Erythroblast (primary cell): Measurements from ENCODE around the gene SMAD9.
"Not testable (repeated sequence)": the region's sequence is repeated elsewhere in the genome, so short reads cannot be mapped to it uniquely, and the experiment has no call there.

Experiments
- DNase-seq, 2 experiments: peaks; one replicate each; lab custom pipeline; 2025; lab: John Stamatoyannopoulos, UW
- GATA1 ChIP-seq: IDR thresholded peaks from 2 replicates; pipeline ENCODE4 v1.6.1; 2011; ENCODE audit warnings: low read depth, mild to moderate bottlenecking, control low read depth, low read length, moderate library complexity
- POLR2A ChIP-seq: IDR thresholded peaks from 2 replicates; pipeline ENCODE4 v1.6.1; 2011; ENCODE audit warnings: mild to moderate bottlenecking, low read length

SMAD9 gene

GRCh38 chr13:36897054-36897616 lies 22.9 kb downstream of the SMAD9 start:
- no peak for DNase-seq
- TF ChIP-seq POLR2A (no peak), GATA1 (no peak)

DNA sequence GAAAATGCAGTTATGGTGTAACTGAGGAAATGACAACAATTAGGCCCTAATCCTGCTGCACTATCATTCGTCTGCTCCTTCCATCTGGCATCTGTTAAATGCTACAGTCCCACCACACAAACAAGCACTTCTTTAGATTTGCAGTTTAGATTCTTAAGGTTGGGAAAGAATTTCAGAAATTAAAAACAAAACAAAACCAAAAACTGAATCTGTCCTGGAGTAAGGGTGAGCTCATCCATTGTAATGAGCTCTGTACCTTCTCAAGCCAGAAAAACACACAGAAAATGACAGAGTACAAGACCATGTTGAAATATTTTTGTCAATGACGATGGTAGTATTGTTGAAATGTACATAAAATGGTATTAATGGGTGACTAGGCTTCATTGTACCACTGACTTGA lies 28.3 kb downstream of the SMAD9 start:
- DNase-seq, result no peak
- TF ChIP-seq POLR2A (no peak), GATA1 (no peak)

DNA sequence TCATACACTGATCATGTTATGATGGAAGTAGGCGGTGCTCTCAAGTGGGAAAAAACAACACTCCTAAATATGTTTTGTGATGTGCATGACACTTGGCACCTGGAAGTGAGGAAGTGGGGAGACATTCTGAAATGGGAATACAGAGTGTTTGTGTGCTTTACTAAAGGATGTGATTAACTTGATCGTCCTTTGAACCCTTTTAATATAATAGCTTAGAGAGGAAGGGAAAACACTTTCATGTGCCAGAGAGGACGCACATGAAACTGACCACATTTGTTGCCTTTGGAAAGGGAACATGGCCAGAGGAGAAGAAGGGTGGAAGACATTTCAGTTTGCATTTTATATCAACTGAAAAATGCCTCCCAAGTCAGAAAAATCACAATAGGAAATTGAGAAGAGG lies 31.4 kb downstream of the SMAD9 start:
- no peak for DNase-seq
- TF ChIP-seq POLR2A (no peak), GATA1 (no peak)

- peak; percentile 10 to 73 for DNase-seq
Measured at GRCh38 chr13:36887758-36888521, 32.1 kb downstream of the SMAD9 start.

GRCh38 chr13:36885901-36886300 lies 34.1 kb downstream of the SMAD9 start:
- no peak for TF ChIP-seq POLR2A
- DNase-seq, result no peak

More at GRCh38 chr13:36887758-36888521, 32.1 kb downstream of the SMAD9 start:
- TF ChIP-seq POLR2A, result no peak
- no peak for TF ChIP-seq GATA1

- DNase-seq, result no peak
- TF ChIP-seq POLR2A, result no peak
- no peak for TF ChIP-seq GATA1
Measured at GRCh38 chr13:36884235-36884634, 35.8 kb downstream of the SMAD9 start.

DNA sequence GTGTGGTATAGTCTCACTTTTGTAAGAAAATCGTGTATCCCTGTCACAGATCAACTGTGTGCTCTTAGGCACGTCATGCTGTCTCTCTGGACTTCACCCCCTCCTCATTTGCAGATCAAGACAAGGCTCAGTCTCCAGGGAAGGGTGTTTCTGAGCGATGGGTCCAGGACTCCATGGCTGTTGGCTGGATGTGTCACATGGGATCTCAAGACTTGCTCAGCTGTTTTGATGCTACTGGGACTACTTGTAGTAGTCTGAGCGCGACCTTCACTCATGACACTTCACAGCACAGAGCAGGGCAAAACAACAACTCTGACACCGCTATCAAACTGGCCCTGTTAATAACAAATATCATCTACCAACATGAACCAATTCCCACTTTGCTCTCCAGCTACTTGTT lies 36.2 kb downstream of the SMAD9 start:
- TF ChIP-seq POLR2A (no peak), GATA1 (no peak)
- no peak for DNase-seq

DNA sequence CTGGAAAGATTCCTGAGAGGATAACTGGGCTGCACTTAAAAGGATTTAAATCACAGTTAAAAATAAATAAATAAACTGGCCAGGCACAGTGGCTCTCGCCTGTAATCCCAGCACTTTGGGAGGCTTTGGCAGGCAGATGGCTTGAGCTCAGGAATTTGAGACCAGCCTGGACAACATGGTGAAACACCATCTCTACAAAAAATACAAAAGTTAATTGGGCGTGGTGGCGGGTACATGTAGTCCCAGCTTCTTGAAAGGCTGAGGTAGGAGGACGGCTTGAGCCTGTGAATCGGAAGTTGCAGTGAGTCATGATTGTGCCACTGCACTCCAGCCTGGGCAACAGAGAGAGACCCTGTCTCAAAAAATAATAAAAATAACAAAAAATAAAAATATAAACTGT lies 36.6 kb downstream of the SMAD9 start:
- DNase-seq, result not testable (repeated sequence)

DNA sequence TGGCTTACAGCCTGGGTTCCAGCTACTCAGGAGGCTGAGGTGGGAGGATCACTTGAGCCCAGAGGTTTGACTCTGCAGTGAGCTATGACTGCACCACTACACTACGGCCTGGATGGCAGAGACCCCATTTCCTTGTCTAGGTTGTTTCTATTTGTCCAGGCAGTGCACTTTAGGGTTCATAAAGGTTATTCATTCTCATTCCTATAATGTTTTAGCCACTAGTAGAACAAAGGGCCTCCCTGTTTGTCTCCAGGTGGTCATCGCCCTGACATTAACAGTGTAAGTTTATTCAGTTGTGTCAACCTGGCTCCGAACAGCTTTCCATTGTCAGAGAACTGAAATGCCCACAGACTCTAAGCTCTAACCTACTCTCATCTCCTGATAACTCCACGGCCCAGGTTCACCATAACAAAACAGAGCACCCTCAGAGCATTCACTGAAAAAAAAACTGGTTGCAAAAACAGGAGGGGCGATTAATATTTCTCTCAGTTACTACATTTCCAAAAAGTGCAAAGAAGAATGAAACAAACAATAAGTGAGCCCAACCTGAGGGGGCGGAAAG lies 37.1 kb downstream of the SMAD9 start:
- TF ChIP-seq GATA1, result no peak
- no peak for TF ChIP-seq POLR2A
- DNase-seq, result no peak

- DNase-seq, result no peak
- TF ChIP-seq POLR2A, result no peak
- no peak for TF ChIP-seq GATA1
Measured at GRCh38 chr13:36880961-36881360, 39.1 kb downstream of the SMAD9 start.

DNA sequence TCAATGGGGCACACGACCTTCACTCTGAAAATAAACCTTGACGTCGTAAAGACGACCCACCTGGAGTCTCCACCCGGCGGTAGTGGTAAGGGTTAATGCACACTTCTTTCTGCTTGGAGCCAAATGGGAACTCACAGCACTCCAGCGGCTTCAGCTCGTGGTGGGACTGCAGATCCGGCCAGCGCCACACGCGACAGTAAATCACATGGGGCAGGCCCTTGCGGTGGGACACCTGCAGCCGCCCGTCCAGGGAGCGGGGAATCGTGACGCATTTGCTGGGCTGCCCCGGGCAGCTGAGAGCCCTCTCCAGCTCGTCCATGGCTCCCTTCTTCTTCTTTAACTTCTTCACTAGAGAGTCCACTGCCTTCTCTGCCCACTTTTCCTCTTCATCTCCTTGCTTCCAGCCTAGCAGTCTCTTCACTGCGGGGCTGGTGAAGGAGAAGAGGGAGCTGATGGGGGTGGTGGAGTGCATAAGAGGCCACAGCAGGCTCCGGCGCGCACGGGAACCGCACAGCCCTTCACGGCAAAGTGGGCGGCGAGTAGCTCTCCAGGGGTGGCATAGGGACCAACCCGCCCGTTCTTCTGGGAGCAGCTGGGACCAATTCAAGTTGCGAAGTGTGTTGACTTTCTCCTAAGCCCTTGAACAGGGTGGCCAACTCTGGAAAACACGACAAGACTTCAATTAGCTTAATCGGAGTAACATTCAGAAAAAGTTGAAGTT lies 40.7 kb downstream of the SMAD9 start:
- TF ChIP-seq POLR2A (no peak), GATA1 (no peak)

GRCh38 chr13:36875961-36876360 lies 44.1 kb downstream of the SMAD9 start:
- DNase-seq, result no peak
- TF ChIP-seq POLR2A, result no peak
- no peak for TF ChIP-seq GATA1

More for the DNA sequence above, 40.7 kb downstream of the SMAD9 start:
- DNase-seq, result no peak

GRCh38 chr13:36875431-36875830 lies 44.6 kb downstream of the SMAD9 start:
- TF ChIP-seq POLR2A, result no peak
- no peak for TF ChIP-seq GATA1
- no peak for DNase-seq

GRCh38 chr13:36872621-36873020 lies 47.4 kb downstream of the SMAD9 start:
- TF ChIP-seq POLR2A (no peak), GATA1 (no peak)
- DNase-seq, result no peak
